GM23338 (cell line): ENCODE measurements around the gene CABCOCO1.

Experiments
- CREB1 ChIP-seq: fragments of 250-450 bp; sonication (Bioruptor Pico); IDR thresholded peaks from 2 replicates; pipeline ENCODE4 v1.5.0; 2020; ENCODE audit warnings: low read depth, mild to moderate bottlenecking, moderate library complexity
- CTCF ChIP-seq, 2 experiments: fragments of 200-600 bp in 1 of 2; sonication (generic) in 1 of 2; conservative IDR thresholded peaks; 2 replicates each; pipeline versions ENCODE4 v1.5.1 to v1.6.1; 2016 to 2017; ENCODE audit warnings: antibody characterized with exemption in 2 of 2, low read depth in 2 of 2, mild to moderate bottlenecking in 2 of 2, moderate library complexity in 1 of 2
- EZH2 ChIP-seq: fragments of 200-600 bp; sonication (generic); IDR thresholded peaks from one replicate; pipeline ENCODE4 v1.8.0; 2017; ENCODE audit warnings: antibody characterized with exemption, mild to moderate bottlenecking, low read depth; ENCODE audit not compliant: unreplicated experiment
- EZH2phosphoT487 ChIP-seq: fragments of 200-600 bp; sonication (generic); IDR thresholded peaks from one replicate; pipeline ENCODE4 v1.8.1; 2018; ENCODE audit warnings: antibody characterized with exemption; ENCODE audit not compliant: unreplicated experiment
- JUNB ChIP-seq: IDR thresholded peaks from one replicate; pipeline ENCODE4 v1.6.1; 2016; ENCODE audit warnings: antibody characterized with exemption; ENCODE audit not compliant: unreplicated experiment
- POLR2AphosphoS5 ChIP-seq: IDR thresholded peaks from 2 replicates; pipeline ENCODE4 v1.6.1; 2016; ENCODE audit warnings: antibody characterized with exemption, low read depth
- REST ChIP-seq: IDR thresholded peaks from one replicate; pipeline ENCODE4 v1.6.1; 2018; ENCODE audit warnings: antibody characterized with exemption; ENCODE audit not compliant: unreplicated experiment
- STAT1 ChIP-seq: IDR thresholded peaks from one replicate; pipeline ENCODE4 v1.6.1; 2016; ENCODE audit warnings: antibody characterized with exemption; ENCODE audit not compliant: unreplicated experiment
- ZNF114 ChIP-seq: fragments of 250-450 bp; sonication (Bioruptor Pico); IDR thresholded peaks from 2 replicates; pipeline ENCODE4 v1.5.0; 2020; ENCODE audit warnings: mild to moderate bottlenecking, moderate library complexity

GRCh38 chr10:61815496-61815895, 152.8 kb downstream of the CABCOCO1 start:
- TF ChIP-seq CTCF (conservative IDR thresholded peaks at IDR 0.05; ENCODE audit: low read depth in 2 of 2), result no peak
- no peak for TF ChIP-seq REST
- TF ChIP-seq EZH2phosphoT487, result no peak
- no peak for TF ChIP-seq EZH2
- TF ChIP-seq POLR2AphosphoS5, result no peak
- no peak for TF ChIP-seq ZNF114
- no peak for TF ChIP-seq CREB1 (CRISPR knock-in tag)
- no peak for TF ChIP-seq JUNB
- no peak for TF ChIP-seq STAT1
